Activated T-helper 1 cell treated with Interleukin-2 at 50 U/mL for 16 hours (primary cell): ENCODE results near the gene TEX264.

Source experiments
- DNase-seq: peaks from one replicate; pipeline ENCODE4 v3.0.0-alpha.2; 2020; ENCODE audit warnings: low read depth

TEX264 gene

DNA sequence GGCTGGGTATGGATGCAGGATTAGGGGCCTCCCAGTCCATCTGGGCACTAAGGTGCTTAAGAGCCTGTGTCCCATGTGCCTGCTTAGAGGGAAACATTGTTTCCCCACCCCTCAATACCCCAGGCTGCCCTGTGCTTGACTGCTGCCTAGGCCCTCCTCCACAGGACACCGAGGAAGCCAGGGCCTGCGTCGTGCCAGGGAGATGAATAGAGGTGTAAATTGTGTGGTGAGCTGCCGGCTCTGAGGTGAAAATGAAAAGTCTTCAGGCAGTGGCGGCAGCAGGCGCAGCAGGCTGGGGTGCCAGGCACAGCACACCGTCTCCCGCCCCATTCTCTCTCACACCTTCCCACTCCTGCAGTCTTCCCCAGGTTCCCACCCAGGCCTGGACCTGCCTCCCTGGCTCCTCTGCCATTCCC is 21.9 kb downstream of the TEX264 start:
- DNase-seq: no peak

GRCh38 chr3:51696954-51697353 is 25.9 kb downstream of the TEX264 start:
- no peak for DNase-seq

- no peak for DNase-seq
These were observed 27.2 kb downstream of the TEX264 start for GRCh38 chr3:51698209-51698608.

GRCh38 chr3:51700403-51700802 is 29.4 kb downstream of the TEX264 start:
- no peak for DNase-seq

DNA sequence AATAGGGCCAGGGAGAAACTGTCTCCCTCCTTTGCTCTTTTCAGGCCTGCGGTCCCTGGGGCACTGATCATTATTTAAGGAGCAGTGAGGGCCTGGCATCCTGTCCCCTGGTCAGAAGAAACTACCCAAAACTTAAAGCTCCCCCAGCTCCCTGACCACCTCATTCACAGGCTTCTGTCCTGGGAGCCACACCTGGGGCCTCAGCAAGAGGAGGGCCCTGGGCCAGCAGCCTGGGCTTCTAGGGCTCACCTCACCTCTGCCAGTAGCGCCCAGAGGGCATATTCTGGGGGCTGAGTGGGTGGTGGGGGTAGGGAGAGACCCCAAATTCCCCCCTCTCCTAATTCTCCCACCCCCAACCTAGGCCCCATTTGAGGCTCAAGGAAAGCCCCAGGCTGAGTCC is 31.1 kb downstream of the TEX264 start:
- DNase-seq: no peak

DNA sequence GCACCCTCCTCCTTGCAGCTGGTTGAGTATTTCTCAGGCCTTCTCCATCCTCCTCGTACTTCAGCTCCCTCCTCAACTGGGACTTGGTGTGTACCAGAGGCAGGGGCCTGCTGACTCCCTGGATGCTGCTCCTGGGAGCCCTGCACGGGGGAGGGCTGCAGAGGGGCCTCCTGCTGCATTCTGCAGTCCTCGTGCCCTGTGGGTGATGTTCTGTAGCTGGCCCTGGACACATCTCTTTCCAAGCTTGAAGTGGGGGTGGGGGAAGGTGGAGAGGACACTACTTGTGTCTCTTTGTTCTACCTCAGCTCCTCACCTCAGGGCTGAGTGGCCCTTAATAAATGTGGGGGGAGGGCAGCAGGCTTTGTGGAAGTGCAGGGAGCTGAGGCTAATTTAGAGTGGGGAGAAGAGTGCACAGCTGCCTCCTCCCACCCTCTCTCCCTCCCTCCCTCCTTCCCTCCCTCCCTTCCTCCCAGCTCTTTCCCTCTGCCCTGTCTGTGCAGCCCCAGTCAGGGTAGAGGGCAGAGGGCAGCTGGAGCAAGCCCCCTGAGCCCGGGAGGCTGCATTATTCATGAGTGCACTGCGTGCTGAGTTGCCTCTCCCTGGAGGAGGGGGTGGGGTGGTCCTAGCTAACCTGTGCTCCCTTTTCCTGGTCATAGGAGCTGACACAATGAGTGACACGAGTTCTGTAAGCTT is 32.2 kb downstream of the TEX264 start:
- no peak for DNase-seq

DNA sequence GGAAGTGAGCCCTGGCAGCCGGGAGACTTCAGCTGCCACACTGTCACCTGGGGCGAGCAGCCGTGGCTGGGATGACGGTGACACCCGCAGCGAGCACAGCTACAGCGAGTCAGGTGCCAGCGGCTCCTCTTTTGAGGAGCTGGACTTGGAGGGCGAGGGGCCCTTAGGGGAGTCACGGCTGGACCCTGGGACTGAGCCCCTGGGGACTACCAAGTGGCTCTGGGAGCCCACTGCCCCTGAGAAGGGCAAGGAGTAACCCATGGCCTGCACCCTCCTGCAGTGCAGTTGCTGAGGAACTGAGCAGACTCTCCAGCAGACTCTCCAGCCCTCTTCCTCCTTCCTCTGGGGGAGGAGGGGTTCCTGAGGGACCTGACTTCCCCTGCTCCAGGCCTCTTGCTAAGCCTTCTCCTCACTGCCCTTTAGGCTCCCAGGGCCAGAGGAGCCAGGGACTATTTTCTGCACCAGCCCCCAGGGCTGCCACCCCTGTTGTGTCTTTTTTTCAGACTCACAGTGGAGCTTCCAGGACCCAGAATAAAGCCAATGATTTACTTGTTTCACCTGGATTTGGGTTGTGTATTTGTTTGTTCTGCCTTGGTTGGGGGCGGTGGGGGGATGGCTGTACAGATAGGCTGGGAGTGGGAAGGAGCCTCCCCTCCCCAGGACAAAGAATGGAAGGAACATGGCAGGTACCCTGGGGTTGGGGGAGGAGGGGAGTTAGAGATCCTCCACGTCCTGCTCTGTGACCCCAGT is 32.9 kb downstream of the TEX264 start:
- DNase-seq: no peak

DNA sequence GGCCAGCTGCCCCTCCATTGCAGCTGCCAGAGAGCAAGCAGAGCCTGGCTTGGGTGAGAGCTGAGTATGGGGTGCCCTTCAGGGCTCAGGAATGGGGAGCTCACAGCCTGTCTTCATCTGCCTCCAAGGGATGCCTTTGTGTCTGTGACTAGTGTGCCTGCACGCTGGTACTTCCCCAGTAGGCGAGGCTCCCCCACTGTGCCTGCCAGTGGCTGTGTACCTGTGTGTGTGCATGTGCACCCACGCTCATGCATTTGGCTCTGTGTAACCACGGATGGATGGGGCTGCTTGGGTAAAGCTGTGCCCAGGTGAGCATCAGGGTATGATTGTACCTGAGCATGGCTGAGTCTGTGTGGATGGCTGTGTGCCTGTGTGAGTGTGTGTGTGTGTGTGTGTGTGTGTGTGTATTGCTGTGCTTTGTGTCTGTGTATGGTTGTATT is 33.5 kb downstream of the TEX264 start:
- DNase-seq: no peak

- DNase-seq: no peak
These were observed 34.4 kb downstream of the TEX264 start for GRCh38 chr3:51705276-51706020.

GRCh38 chr3:51706021-51706485 is 35.0 kb downstream of the TEX264 start:
- no peak for DNase-seq

DNA sequence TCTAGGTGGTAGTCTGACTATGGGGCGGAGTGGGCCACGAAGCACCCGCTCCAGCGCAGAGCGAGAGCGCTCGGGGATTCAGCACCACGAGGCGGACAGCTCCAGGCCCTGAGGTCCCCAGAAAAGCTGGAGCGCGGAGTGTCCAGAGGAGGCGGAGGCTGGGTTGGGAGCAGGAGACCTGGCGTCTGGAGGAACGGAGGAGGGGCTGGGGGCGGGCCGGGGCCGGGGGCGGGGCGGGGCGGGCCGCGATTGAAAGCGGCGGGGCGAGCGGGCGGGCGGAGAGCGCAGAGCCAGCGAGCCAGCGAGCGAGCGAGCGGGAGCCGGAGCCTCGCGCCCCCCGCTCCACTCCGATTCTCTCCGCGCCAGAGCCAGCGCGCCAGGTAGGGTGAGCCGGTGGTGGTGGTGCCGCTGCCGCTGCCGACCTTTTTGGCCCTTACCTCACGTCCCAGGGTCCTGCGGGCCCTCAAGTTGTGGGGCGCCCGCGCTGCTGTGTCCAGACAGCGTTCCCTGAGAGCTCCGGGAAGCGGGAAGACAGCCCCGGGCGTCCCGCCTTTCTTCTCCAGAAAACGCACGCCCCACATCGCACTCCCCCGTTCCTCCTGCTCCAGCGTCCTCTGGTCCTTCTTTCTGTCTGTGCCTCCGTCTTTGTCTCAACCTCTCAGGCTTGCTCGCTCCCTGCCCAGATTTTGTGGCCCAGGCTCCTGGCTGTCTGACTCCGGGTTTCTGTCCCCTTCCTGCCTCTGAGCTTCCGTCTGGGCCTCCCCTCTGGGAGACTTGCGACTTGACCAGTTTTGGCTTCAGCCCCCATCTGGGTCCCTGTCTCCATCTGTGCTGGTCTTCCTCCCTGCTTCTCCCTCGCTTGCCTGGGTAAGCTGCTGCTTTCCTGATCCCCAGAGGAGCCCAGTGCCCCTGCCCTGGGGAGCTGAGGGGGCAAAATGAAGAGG is 36.0 kb downstream of the TEX264 start, which contains the start of gene GRM2:
Gene GRM2, plus strand, starts transcription at position 281 of the 944 bp plus-strand sequence. CDS start 1,916 bp downstream, outside the sequence.
- DNase-seq: no peak

- DNase-seq: no peak
These were observed 37.3 kb downstream of the TEX264 start for GRCh38 chr3:51708216-51708845.

DNA sequence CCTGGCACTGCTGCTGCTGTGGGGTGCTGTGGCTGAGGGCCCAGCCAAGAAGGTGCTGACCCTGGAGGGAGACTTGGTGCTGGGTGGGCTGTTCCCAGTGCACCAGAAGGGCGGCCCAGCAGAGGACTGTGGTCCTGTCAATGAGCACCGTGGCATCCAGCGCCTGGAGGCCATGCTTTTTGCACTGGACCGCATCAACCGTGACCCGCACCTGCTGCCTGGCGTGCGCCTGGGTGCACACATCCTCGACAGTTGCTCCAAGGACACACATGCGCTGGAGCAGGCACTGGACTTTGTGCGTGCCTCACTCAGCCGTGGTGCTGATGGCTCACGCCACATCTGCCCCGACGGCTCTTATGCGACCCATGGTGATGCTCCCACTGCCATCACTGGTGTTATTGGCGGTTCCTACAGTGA is 38.0 kb downstream of the TEX264 start:
- no peak for DNase-seq

DNA sequence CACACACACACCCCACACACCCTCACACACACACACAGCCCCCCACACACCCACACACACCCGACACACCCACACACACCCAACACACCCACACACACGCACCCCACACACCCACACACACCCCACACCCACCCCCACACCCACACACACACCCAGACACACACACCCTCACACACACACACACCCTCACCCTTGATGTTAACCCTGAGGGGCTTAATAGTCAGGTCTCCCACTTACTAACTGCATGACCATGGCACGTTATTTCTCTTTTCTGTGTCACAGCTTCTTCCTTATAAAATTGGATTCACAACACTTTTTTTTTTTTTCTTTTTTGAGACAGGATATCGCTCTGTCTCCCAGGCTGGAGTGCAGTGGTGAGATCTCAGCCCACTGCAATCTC is 38.6 kb downstream of the TEX264 start:
- no peak for DNase-seq

DNA sequence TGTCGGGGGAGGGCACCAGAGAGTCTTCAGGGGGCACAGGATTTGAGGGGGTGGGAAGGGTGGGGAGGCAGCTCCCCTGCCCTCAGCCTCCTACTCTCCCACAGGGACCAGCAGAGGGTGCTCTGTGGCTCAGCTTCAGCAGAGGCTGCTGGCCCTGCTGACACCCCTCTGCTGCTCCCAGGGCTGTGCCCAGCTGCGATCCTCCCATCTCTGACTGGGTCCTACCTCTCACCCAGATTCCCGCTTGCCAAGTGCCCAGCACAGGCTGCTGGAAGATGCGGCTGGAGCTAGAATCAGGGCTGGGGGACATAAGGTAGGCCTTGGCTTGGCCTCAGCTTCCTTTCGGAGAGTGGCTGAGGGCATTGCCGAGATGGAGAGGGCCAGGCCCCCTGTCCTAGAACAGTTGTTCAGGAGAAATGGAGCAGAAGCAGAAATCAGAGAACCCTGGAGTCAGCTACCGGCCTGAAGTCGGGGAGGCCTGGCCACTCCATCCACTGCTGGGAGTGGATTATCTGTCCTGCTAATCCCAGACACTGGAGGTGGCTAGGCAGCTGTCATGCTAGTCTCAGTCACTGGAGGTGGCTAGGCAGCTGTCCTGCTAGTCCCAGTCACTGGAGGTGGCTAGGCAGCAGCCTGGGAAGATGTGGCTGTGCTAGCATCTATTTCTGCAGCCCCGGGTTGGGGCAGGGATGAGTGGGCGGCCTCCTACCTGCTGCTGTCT is 39.7 kb downstream of the TEX264 start:
- no peak for DNase-seq

DNA sequence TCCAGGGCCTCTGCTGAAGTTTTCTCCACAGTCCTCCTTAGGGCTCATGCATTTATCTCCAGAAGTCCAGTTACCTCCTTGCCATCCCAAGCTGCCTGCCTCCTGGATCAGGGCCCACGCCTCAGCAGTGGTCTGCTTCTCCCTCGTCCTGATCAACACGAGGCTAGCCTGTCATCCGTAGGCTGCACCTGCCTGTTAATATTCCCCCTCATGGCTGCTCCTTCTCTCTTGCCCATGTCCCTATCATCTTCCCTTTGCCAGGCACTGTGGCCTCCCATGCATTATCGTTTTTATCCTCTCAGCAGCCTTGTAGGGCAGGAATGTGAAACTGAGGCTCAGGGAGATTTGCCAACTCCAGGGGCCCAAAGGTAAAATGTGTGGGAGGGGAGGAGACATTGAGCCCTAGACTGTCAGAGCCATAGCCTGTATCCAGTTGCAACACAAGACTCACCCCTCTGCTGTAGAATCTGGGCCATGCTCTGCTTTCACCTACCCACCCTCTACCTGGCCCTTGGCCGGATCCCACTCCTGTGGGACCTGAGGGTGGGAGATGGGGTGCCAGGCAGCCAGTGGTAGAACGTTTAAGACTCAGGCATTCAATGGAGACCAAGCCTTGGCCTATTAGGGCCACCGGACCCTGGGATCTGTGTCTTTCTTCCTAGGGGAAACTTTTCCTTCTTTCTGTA is 40.4 kb downstream of the TEX264 start:
- DNase-seq: no peak

- no peak for DNase-seq
These were observed 41.0 kb downstream of the TEX264 start for GRCh38 chr3:51712038-51712420.

DNA sequence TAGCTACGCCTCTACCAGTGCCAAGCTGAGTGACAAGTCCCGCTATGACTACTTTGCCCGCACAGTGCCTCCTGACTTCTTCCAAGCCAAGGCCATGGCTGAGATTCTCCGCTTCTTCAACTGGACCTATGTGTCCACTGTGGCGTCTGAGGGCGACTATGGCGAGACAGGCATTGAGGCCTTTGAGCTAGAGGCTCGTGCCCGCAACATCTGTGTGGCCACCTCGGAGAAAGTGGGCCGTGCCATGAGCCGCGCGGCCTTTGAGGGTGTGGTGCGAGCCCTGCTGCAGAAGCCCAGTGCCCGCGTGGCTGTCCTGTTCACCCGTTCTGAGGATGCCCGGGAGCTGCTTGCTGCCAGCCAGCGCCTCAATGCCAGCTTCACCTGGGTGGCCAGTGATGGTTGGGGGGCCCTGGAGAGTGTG is 41.5 kb downstream of the TEX264 start:
- no peak for DNase-seq

- DNase-seq: no peak
These were observed 41.9 kb downstream of the TEX264 start for GRCh38 chr3:51712963-51713362.
